Islet precursor cell (in vitro differentiated cells): ENCODE measurements around the gene FUT8.
A peak's percentile ranks its signal among the peaks of the same experiment; 100 is the strongest.

Experiments
- DNase-seq: peaks from one replicate; pipeline ENCODE4 v3.0.0-alpha.2; 2018

FUT8 gene

GRCh38 chr14:65718629-65719028 lies 306.1 kb downstream of the FUT8 start:
- no peak for DNase-seq

DNA sequence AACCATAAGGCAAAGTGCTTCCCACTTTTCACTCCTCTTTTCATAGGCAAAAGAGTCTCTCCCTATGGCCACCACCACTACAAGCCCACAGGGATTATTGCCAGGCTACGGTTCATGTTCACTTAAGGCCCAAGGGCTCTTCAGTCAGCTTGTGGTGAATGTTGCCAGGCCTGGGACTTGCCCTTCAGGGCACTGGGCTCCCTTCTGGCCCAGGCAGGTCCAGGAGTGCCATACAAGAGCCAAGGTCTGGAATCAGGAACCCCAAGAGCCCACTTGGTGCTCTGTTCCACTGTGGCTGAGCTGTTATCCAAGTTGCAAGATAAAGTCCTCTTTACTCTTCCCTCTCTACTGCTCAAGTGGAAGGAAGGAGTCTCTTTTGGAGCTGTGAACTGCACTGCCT lies 307.6 kb downstream of the FUT8 start:
- DNase-seq: no peak

- no peak for DNase-seq
Measured at GRCh38 chr14:65720743-65721142, 308.2 kb downstream of the FUT8 start.

- DNase-seq: no peak
Measured at GRCh38 chr14:65723348-65723747, 310.8 kb downstream of the FUT8 start.

- DNase-seq: no peak
Measured at GRCh38 chr14:65728604-65729003, 316.1 kb downstream of the FUT8 start.

DNA sequence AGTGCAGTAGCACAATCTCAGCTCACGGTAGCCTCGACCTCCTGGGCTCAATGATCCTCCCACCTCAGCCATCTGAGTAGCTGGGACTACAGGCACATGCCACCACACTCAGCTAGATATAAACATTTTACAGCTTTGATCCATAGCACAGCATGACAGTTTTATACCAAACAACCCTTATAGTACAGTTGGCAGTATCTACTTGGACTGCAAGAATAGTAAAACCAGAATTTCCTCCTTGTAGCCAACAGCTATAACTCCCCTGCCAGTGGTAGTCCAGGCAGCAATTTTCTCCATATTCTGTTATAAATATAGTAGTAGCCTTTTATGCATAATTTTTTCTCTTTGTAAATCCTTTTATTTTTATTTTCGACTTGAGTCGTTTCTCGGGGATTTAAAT lies 317.0 kb downstream of the FUT8 start:
- no peak for DNase-seq

GRCh38 chr14:65731933-65732506 lies 319.5 kb downstream of the FUT8 start:
- DNase-seq: no peak

DNA sequence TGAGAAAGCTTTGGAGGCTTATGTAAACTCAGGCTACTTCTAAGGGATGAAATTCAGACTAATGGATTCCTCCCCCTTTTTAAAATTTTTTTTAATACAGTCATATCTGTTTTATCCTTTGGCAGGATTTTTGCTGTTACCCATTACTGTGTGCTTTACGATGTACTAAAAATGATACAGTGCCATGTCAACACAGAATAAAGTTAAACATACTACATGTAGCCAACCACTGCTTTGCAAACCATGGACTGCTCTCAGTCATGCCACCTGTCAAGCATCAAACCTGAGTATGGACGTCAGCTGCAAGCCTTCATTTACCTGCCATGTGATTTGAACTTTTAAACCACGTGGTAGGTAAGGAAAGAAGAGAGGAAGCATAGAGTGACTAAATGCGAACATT lies 325.8 kb downstream of the FUT8 start:
- DNase-seq: no peak

DNA sequence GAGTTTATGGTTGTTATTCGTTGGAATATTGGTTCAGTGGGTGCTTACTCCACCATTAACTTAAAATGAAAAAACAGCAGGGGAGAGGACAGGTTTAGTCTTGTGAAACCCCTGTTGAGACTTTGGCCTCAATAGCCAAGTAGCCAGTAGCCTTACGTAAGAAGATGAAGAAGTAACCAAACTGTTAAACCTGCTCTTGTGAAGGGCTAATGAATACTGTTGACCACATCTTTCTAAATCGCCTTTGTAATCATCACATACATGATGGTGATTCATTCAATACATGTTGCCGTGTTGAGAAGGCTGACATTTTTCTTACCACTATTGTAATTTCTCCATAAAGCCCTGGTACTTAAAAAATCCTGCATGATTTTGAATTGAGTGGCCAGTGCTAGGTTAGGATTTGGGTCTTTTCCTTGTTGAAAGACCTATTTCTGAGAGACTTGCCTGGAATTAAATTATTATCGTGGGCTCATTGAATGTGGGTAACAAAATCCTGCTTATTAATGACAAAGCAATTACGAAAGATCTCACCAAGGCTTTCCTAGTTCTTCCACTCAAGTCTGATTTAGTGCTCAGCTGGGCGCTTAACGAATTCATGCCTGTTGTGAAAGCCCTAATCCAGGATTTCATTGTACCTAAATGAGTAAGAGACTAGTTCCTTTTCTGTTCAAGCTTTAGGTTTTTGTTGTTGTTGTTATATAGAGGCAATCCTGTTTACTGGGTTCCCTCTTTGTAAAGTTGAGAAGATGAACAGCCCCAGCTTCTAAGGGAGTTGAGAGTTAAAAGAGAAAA lies 333.1 kb downstream of the FUT8 start:
- no peak for DNase-seq

GRCh38 chr14:65748796-65749195 lies 336.3 kb downstream of the FUT8 start:
- DNase-seq: no peak

DNA sequence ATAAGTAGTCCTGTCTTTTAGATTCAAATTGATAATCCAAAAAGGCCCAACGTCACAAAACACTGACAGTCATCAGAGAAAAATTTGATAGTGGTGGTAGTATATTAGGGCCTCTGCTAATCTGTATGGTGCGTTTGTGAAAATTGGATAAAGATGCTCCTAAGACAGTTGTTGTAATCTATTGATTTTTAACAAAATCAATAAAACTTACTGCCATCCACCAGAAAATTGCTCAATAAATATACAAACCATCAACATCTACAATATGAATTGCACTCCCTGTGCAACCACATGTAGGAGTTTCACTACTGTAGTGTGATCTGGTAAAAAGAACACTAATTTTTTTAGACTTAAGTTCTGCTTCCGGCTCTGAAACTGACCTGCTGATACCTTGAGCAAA lies 336.8 kb downstream of the FUT8 start:
- no peak for DNase-seq

GRCh38 chr14:65750906-65751305 lies 338.4 kb downstream of the FUT8 start:
- DNase-seq: peak; percentile 70

DNA sequence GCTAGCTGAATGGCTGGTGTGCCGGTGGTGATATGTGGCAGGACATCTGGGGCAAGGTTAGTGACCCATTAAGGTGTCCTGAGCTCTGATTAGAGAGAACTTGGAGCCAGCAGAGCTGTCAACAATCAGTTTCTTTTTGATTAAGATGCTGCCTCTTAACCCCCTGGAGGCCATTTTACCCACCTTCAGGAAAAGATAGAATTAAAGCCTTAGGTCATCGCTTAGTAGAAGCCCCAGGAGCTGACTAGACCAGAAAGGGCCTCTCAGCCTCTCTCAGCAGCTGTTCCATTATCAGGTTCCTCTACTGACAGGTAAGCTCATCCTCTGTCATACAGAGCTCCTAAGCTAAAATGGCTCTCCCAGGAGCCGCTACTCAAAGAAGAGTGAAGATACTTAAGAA lies 339.0 kb downstream of the FUT8 start:
- DNase-seq: no peak

DNA sequence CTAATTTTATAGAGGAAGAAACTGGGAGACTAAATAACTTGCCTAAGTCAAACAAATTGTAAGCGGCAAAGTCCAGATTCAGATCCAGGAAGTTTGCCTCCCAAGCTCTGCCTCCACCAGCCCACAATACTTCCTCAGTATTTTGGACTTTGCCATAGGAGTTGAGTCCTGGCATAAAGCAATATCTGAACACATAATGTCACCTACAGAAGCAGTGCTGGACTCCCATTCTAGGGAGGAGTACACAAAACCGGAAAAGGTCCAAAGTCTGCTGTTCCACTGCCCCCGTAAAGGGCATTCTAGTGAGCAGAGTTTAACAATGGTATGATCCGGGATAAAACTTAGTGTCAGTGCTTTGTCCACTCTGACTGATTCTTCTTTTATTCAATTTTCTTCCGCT lies 340.5 kb downstream of the FUT8 start:
- DNase-seq: no peak

GRCh38 chr14:65755331-65755730 lies 342.8 kb downstream of the FUT8 start:
- no peak for DNase-seq

- no peak for DNase-seq
Measured at GRCh38 chr14:65756880-65757279, 344.4 kb downstream of the FUT8 start.

DNA sequence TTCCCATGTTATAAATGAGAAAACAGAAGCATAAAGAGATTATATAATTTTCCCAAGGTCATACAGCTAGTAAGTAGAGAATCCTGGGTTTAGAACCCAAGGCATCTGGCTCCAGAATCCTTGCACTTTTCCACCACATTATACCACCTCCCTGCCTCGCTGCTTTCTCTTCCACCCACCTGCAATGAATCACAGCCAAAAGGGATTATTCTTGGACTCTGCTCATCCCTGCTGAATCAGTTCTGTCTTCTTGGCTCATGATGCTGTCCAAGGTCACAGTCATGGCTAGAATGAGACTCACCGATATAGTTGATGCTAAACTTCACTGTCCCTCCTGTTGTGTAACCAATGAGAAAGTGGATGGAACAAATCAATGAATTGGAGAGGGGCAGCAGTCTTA lies 356.6 kb downstream of the FUT8 start:
- DNase-seq: no peak

- DNase-seq: no peak
Measured at GRCh38 chr14:65770681-65771080, 358.2 kb downstream of the FUT8 start.

- no peak for DNase-seq
Measured at GRCh38 chr14:65771271-65771670, 358.7 kb downstream of the FUT8 start.

DNA sequence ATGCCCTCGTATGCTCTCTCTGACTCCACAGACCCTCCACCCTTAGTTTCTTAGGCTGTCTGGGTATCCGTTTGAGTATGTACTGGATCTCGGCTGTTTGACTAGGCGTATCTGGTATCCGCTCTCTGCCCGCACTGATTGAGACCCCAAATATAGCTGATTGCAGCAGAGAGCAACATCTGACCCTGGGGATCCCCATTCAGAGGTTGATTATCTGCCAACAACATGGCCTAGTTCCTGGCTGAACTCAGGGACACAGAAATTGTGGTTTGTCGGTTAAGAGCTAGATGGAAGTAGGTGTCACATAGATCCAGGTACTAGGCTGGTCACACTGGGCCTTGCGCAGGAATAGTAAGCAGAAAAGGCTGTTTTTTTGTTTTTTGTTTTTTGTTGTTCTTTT lies 359.9 kb downstream of the FUT8 start:
- no peak for DNase-seq

DNA sequence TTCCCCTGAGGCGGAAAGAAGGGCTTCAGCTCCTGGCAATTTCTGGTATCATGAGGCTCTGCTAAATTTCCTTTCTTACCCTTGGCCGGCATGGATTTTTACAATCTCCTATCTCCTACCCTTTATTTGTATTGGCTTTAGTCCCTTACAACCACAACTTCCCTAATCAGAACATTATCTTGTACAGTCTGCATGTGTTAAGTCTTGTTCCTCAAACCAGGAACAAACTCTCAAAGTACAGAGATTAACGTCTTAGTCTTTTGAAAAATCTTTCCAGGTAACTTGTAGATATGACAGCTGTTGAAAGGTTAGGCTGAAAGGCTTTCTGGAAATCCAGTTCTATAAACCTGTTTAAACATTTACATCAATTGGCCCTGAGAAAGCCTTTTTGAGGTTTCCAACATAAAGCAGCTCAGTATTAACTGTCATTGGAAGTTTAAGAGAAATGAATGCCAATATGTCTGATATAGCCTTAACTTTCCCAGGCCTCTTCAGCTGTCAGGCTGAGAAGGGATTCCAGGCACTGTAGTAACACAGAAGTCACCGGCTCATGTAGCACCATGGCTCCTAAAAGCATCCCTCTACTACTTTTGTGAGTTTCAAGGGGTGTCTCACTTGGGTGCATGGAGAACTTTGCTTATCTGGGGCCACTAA lies 360.5 kb downstream of the FUT8 start:
- DNase-seq: no peak

GRCh38 chr14:65774041-65774440 lies 361.5 kb downstream of the FUT8 start:
- no peak for DNase-seq

DNA sequence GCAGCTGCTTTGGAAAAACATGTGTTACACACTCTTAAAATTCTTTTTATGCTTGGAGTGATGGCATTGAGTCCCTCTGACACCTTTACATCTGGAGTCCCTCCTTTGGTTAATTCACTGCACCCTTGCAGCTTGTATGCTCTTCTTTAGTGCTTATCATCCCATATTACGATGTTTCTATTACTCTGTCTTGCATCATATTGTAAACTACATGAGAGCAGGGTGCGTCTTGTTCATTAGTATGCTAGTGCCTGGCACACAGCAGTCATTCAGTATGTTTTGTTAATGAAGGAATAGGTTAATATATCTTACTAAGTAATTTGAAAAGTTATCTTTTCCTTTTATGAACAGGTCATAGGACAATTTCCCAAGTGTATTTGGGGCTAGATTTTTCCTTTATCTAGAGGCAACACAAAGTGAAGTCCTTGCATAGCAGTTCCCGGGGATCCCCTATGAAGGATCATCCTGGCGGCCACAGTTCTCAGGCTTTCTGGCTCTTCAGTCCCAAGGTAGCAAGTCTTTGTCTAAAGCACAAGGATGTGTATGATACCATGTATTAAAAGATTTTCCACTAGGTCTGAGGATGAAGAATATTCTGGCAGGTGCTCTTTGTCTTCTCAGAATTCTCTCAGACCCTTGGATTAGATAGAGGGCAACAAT lies 363.8 kb downstream of the FUT8 start:
- no peak for DNase-seq

DNA sequence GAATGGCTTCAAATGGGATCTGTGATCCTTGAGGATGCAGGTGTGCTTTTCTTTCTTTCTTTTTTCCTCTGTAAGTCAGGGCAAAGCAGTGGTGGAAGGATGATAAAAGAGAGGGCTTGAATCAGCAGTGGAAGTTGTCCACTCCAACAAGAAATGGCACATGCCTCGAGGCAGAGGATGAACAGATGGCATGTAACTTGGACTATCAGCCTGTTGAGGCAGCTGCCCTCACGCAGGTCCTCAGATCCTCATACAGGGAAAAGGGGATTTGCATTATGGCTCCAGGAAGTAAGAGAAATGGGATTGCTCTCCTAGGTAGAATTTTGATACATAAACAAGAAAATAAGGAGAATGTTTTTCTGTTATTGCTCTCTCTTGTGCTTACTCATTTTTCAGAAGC lies 368.0 kb downstream of the FUT8 start:
- DNase-seq: no peak
